GM10266 (cell line): ENCODE measurements around the gene EPC1.

Experiments
- DNase-seq: peaks from one replicate; pipeline ENCODE4 v3.0.0; 2012; ENCODE audit errors: extremely low spot score
- TF ChIP-seq, protein P1 (sequence below): IDR thresholded peaks from 2 replicates; pipeline ENCODE4 v1.5.1; 2012; ENCODE audit warnings: mild to moderate bottlenecking, low read depth; ENCODE audit not compliant: control insufficient read depth, insufficient read depth; ENCODE audit errors: missing control alignments

EPC1 gene

DNA sequence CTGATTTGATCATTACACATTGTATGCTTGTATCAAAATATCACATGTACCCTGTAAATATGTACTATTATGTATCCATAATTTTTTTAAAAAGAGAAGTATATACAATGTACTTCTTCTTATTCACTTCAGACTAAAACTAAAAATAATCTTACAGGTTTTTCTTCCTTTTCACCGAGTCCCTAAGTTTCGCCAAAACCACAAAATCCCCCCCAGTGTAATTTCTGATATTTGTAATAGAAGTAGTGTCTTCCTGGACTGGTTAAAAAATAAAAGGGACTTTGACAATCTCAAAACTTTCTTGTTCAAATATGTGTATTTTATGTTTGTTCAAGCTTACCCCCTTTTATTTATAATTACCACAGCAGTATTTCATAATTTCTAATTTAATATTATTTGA, 23.9 kb downstream of the EPC1 start:
- TF ChIP-seq, protein P1, sequence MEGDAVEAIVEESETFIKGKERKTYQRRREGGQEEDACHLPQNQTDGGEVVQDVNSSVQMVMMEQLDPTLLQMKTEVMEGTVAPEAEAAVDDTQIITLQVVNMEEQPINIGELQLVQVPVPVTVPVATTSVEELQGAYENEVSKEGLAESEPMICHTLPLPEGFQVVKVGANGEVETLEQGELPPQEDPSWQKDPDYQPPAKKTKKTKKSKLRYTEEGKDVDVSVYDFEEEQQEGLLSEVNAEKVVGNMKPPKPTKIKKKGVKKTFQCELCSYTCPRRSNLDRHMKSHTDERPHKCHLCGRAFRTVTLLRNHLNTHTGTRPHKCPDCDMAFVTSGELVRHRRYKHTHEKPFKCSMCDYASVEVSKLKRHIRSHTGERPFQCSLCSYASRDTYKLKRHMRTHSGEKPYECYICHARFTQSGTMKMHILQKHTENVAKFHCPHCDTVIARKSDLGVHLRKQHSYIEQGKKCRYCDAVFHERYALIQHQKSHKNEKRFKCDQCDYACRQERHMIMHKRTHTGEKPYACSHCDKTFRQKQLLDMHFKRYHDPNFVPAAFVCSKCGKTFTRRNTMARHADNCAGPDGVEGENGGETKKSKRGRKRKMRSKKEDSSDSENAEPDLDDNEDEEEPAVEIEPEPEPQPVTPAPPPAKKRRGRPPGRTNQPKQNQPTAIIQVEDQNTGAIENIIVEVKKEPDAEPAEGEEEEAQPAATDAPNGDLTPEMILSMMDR = no peak
- no peak for DNase-seq

- DNase-seq = no peak
- TF ChIP-seq, protein P1 = no peak
Measured at GRCh38 chr10:32321016-32321631, 25.8 kb downstream of the EPC1 start.

GRCh38 chr10:32318476-32318896, 28.5 kb downstream of the EPC1 start:
- peak; percentile 20 for DNase-seq
- TF ChIP-seq, protein P1 = no peak

GRCh38 chr10:32317795-32318357, 29.1 kb downstream of the EPC1 start:
- peak; percentile 55 for DNase-seq
- TF ChIP-seq, protein P1 = no peak

DNA sequence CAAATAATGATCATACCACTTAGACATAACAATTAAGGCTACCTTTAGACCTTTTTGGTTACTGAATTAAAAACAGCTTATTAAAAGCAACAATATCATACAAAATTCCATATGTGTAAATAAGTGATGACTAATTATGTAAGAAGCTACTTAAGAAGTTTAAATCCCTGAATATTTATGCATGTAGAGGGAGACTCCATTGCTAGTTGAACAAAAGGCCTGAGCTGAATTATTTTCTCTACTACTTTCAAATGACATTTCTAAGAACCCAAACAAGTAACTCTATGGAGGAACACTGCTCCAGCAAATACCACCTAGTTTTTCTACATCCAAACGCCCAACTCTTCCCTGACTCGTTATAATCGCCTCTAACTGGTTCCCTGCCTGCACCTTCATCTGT, 31.5 kb downstream of the EPC1 start:
- no peak for DNase-seq
- TF ChIP-seq, protein P1 = no peak

GRCh38 chr10:32314588-32314987, 32.4 kb downstream of the EPC1 start:
- TF ChIP-seq, protein P1 = no peak
- DNase-seq = no peak

DNA sequence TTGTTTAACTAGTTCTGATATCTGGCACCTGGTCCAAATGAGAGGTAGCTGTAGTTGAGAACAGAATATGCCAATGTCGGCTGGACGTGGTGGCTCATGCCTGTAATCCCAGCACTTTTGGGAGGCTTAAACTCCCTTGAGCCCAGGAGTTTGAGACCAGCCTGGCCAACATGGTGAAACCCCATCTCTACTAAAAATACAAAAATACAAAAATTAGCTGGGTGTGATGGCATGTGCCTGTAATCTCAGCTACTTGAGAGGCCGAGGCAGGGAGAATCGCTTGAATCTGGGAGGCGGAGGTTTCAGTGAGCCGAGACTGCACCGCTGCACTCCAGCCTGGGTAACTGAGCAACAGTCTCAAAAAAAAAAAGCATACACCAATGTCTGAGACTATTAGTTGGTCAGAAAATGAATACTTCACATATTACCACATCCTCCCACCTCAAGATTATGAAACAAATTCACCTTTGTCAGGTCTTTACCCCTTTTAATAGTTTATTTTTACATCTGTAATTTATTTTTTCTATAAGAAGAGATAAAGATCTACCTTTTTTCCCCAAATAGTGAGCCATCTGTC, 38.8 kb downstream of the EPC1 start:
- DNase-seq = no peak
- TF ChIP-seq, protein P1 = no peak
